OCI-LY7 (cell line): ENCODE data around the gene AP3S2. TPM values are rescaled to one million over a fixed set of nuclear protein-coding genes. Genes with fewer than 3 reads are reported as not detected.

Source experiments
- BruUV-seq: library from RNA; stranded (reverse); fragments of 400-500 nt; replicated peaks from 2 replicates; lab custom pipeline; 2021; lab: Mats Ljungman, UMichigan
- CTCF ChIA-PET: fragments of 300-600 bp; sonication (Branson Sonifier 250); formaldehyde crosslinking; loops from one replicate; lab custom pipeline; 2022; ENCODE audit warnings: antibody characterized with exemption; ENCODE audit not compliant: unreplicated experiment; lab: Charles Lee
- POLR2A ChIA-PET: fragments of 300-600 bp; sonication (Branson Sonifier 250); formaldehyde crosslinking; loops from one replicate; lab custom pipeline; 2022; ENCODE audit warnings: antibody characterized with exemption; lab: Charles Lee
- DNase-seq: peaks from one replicate; pipeline ENCODE4 v3.0.0-alpha.2; 2015; ENCODE audit warnings: low spot score
- H2AFZ ChIP-seq: fragments of 200-600 bp; sonication (generic), shearing (Covaris generic); 2 replicates; pipeline ENCODE4 v1.6.1; 2014; ENCODE audit warnings: mild to moderate bottlenecking, antibody characterized with exemption, low read length, moderate library complexity
- H3K27ac ChIP-seq: fragments of 200-600 bp; sonication (generic); 2 replicates; pipeline ENCODE4 v1.5.1; 2014; ENCODE audit warnings: mixed run types, low read depth, mild to moderate bottlenecking, moderate library complexity, low read length, inconsistent platforms; ENCODE audit not compliant: poor library complexity, severe bottlenecking
- H3K36me3 ChIP-seq: fragments of 200-600 bp; sonication (generic); 2 replicates; pipeline ENCODE4 v1.6.1; 2014; ENCODE audit warnings: mild to moderate bottlenecking, antibody characterized with exemption, low read length, moderate library complexity, mixed read lengths; ENCODE audit not compliant: insufficient read depth
- H3K4me1 ChIP-seq: fragments of 200-600 bp; sonication (generic); 2 replicates; pipeline ENCODE4 v1.5.1; 2014; ENCODE audit warnings: mild to moderate bottlenecking, low read length; ENCODE audit not compliant: insufficient read depth, poor library complexity, severe bottlenecking
- H3K4me2 ChIP-seq: fragments of 200-600 bp; sonication (generic); 2 replicates; pipeline ENCODE4 v1.6.1; 2014; ENCODE audit warnings: mild to moderate bottlenecking, low read length
- H3K4me3 ChIP-seq: fragments of 200-600 bp; sonication (generic); 2 replicates; pipeline ENCODE4 v1.5.1; 2014; ENCODE audit warnings: mild to moderate bottlenecking, low read depth, low read length; ENCODE audit not compliant: poor library complexity, severe bottlenecking
- H3K79me2 ChIP-seq: fragments of 200-600 bp; sonication (generic); 2 replicates; pipeline ENCODE4 v1.6.1; 2016; ENCODE audit warnings: low read depth, mild to moderate bottlenecking, low read length, moderate library complexity, mixed read lengths; ENCODE audit not compliant: insufficient read depth
- H3K9me2 ChIP-seq: fragments of 200-600 bp; sonication (generic); 2 replicates; pipeline ENCODE4 v1.6.1; 2016; ENCODE audit warnings: mild to moderate bottlenecking, low read length, mixed read lengths; ENCODE audit not compliant: insufficient read depth
- H3K9me3 ChIP-seq: fragments of 200-600 bp; sonication (generic); 2 replicates; pipeline ENCODE4 v1.6.1; 2014; ENCODE audit warnings: mild to moderate bottlenecking, mixed run types, low read length, mixed read lengths
- H4K20me1 ChIP-seq: fragments of 200-600 bp; sonication (generic); 2 replicates; pipeline ENCODE4 v1.6.1; 2014; ENCODE audit warnings: mild to moderate bottlenecking, antibody characterized with exemption, low read length, moderate library complexity, mixed read lengths; ENCODE audit not compliant: insufficient read depth
- EZH2phosphoT487 ChIP-seq: fragments of 200-600 bp; sonication (generic); IDR thresholded peaks from 2 replicates; pipeline ENCODE4 v1.6.1; 2018; ENCODE audit warnings: low read depth, borderline replicate concordance, mild to moderate bottlenecking, mixed run types, antibody characterized with exemption, low read length, moderate library complexity, mixed read lengths
- intact Hi-C: fragments of 100-400 bp; cut with micrococcal nuclease; formaldehyde crosslinking; loops from one replicate; pipeline ENCODE4 v1.10.0; 2022; ENCODE audit not compliant: unreplicated experiment
- total RNA-seq, 2 experiments: library from RNA; depleted of rRNA in 1 of 2; stranded (reverse); fragments of >200 nt in 1 of 2; shearing (Covaris generic) in 1 of 2; gene quantifications; 2 replicates each; pipeline ENCODE4 v1.2.3, GENCODE V29; 2014 to 2022
- TF ChIP-seq, protein P1 (sequence below): fragments of 200-600 bp; sonication (generic); conservative IDR thresholded peaks from 2 replicates; pipeline ENCODE4 v1.5.1; 2014; ENCODE audit warnings: mild to moderate bottlenecking, antibody characterized with exemption, low read length, moderate library complexity, mixed read lengths

The AP3S2 gene
- total RNA-seq, 2 experiments from 2014 or later: 20.8 to 30.4 TPM

DNA sequence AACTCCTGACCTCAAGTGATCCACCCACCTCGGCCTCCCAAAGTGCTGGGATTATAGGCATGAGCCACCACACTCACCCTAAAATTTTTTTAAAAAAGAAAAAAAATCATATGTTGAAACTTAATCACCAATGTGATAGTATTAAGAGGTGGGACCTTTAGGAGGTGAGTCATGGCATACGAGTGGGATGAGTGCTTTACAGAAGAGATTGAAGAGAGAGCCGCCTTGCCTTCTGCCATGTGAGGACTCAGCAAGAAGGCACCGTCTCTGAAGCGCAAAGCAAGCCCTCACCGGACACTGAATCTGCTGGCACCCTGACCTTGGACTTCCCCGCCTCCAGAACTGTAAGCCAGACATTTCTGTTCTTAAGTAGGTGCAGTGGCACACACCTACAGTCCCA is 13.5 kb upstream of the AP3S2 start:
- no peaks in the 10 kb centered on the region for H3K36me3 ChIP-seq
- intact Hi-C loops: no loop called here
- H3K4me2 ChIP-seq: no peak overlapping the region
- DNase-seq: no peak
- no peak for TF ChIP-seq EZH2phosphoT487
- ChIA-PET POLR2A (no interaction called here), CTCF (no interaction called here)
- no peaks in the 10 kb centered on the region for H3K9me3 ChIP-seq
- H3K27ac ChIP-seq: no peak overlapping the region
- no peaks in the 10 kb centered on the region for H3K79me2 ChIP-seq
- no peak overlapping the region for H3K4me3 ChIP-seq
- no TSS peak for BruUV-seq
- no peaks in the 10 kb centered on the region for H3K4me1 ChIP-seq
- H3K9me2 ChIP-seq: no peaks in the 10 kb centered on the region
- H4K20me1 ChIP-seq: no peaks in the 10 kb centered on the region
- H2AFZ ChIP-seq: no peak overlapping the region

DNA sequence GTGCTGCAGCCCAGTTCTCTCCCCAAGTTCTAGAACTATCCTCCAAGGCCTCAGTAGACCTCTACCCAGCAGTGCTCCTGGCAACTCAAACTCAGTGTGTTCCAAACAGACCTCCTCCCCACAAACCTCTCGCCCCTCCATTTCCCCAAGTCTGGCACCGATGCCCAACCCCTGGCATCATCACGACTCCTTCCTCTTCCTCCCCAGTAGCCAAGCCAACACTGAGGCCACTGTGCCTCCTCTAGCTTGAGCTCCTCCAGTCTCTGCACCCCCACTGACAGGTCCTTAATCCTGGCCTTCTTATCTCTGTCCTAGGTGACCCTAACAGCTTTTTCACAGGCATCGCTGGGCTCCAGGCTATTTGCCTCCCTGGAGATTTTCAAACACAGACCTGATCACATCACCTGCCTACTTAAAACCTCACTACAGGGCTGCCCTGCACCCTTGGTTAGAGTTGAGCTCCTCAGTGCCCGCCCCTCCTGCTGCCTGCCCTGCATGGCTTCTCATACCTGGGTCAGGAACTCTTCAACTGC is 12.1 kb upstream of the AP3S2 start:
- no TSS peak for BruUV-seq
- no peaks in the 10 kb centered on the region for H3K79me2 ChIP-seq
- intact Hi-C loops: no loop called here
- CTCF ChIA-PET: no interaction called here
- H3K36me3 ChIP-seq: no peaks in the 10 kb centered on the region
- H3K9me2 ChIP-seq: no peaks in the 10 kb centered on the region
- no peaks in the 10 kb centered on the region for H3K4me1 ChIP-seq
- no peaks in the 10 kb centered on the region for H3K9me3 ChIP-seq
- no peak overlapping the region for H3K4me3 ChIP-seq
- TF ChIP-seq EZH2phosphoT487: no peak
- TF ChIP-seq, protein P1, sequence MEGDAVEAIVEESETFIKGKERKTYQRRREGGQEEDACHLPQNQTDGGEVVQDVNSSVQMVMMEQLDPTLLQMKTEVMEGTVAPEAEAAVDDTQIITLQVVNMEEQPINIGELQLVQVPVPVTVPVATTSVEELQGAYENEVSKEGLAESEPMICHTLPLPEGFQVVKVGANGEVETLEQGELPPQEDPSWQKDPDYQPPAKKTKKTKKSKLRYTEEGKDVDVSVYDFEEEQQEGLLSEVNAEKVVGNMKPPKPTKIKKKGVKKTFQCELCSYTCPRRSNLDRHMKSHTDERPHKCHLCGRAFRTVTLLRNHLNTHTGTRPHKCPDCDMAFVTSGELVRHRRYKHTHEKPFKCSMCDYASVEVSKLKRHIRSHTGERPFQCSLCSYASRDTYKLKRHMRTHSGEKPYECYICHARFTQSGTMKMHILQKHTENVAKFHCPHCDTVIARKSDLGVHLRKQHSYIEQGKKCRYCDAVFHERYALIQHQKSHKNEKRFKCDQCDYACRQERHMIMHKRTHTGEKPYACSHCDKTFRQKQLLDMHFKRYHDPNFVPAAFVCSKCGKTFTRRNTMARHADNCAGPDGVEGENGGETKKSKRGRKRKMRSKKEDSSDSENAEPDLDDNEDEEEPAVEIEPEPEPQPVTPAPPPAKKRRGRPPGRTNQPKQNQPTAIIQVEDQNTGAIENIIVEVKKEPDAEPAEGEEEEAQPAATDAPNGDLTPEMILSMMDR: no peak
- no peak overlapping the region for H3K4me2 ChIP-seq
- no peaks in the 10 kb centered on the region for H4K20me1 ChIP-seq
- H3K27ac ChIP-seq: no peak overlapping the region
- DNase-seq: no peak
- POLR2A ChIA-PET: interaction anchor here (0.7 kb wide), 1 partner anchor 19 kb away, joined by 3 read pairs; no protein-coding TSS in a partner anchor
- H2AFZ ChIP-seq: no peak overlapping the region

DNA sequence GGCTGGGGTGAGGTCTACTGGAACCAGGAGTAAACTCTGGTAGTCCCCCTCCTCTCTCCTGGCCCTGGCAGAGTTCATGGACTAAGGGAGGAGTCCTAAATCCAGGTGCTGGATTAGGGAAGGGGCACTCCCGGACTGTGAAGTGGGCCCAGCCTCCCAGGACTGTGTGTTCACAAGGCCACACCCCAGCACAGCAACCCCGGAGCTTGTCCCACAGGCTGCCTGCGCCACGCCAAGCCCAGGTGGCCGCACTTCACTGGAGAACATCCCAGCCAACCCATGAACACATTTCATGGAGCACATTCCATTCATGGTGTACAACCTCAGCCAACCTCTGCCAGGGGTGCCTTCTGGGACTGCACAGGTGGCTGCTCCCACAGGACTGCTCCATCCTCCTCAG is 10.7 kb upstream of the AP3S2 start:
- Histone ChIP-seq H3K4me2 (no peak overlapping the region), H3K27ac (no peak overlapping the region), H3K36me3 (no peaks in the 10 kb centered on the region), H3K9me2 (no peaks in the 10 kb centered on the region), H3K4me1 (peaks cover under 1% of the 10 kb centered on the region), H3K79me2 (no peaks in the 10 kb centered on the region), H3K4me3 (no peak overlapping the region), H3K9me3 (no peaks in the 10 kb centered on the region), H2AFZ (no peak overlapping the region), H4K20me1 (no peaks in the 10 kb centered on the region)
- TF ChIP-seq EZH2phosphoT487: no peak
- TF ChIP-seq, protein P1: no peak
- BruUV-seq: no TSS peak
- intact Hi-C loops: no loop called here
- ChIA-PET CTCF (no interaction called here), POLR2A (no interaction called here)
- DNase-seq: no peak
